CD14-positive monocyte (primary cell): Measurements from ENCODE around the gene PPARG. TPM values are rescaled to one million over a fixed set of nuclear protein-coding genes. Genes with fewer than 3 reads are reported as not detected.

Experiments used
- DNase-seq, 3 donors: peaks; one replicate each; pipeline ENCODE4 v3.0.0-alpha.2; 2011 to 2022
- H2AFZ ChIP-seq: 2 replicates; pipeline ENCODE4 v1.6.0; 2012; ENCODE audit warnings: mild to moderate bottlenecking, low read depth, low read length, inconsistent platforms; ENCODE audit not compliant: insufficient read depth, poor library complexity, severe bottlenecking
- H3K27ac ChIP-seq, 2 donors: 1 replicate in 1 of 2; 2 replicates in 1 of 2; pipeline ENCODE4 v1.5.1; 2012 to 2013; ENCODE audit warnings: low read length in 2 of 2, control low read depth in 1 of 2, inconsistent platforms in 1 of 2, low read depth in 1 of 2, mild to moderate bottlenecking in 1 of 2
- H3K27me3 ChIP-seq, 2 donors: one replicate each; pipeline versions ENCODE4 v1.6.0 to v1.6.1; 2011 to 2013; ENCODE audit warnings: low read length in 2 of 2; ENCODE audit not compliant: control insufficient read depth in 2 of 2, insufficient read depth in 2 of 2
- H3K36me3 ChIP-seq, 2 donors: replicated peaks in 1 of 2; 1 replicate in 1 of 2; 2 replicates in 1 of 2; pipeline versions ENCODE4 v1.5.1 to v1.6.1; 2012 to 2013; ENCODE audit warnings: low read length in 2 of 2, control low read depth in 1 of 2, inconsistent platforms in 1 of 2, mild to moderate bottlenecking in 1 of 2; ENCODE audit not compliant: insufficient read depth in 2 of 2, control insufficient read depth in 1 of 2
- H3K4me1 ChIP-seq, 2 donors: 1 replicate in 1 of 2; 2 replicates in 1 of 2; pipeline versions ENCODE4 v1.5.1 to v1.6.1; 2012 to 2013; ENCODE audit warnings: low read length in 2 of 2, control low read depth in 1 of 2, inconsistent platforms in 1 of 2, mild to moderate bottlenecking in 1 of 2, moderate library complexity in 1 of 2; ENCODE audit not compliant: insufficient read depth in 2 of 2, control insufficient read depth in 1 of 2
- H3K4me2 ChIP-seq: replicated peaks from 2 replicates; pipeline ENCODE3; 2012; ENCODE audit warnings: low read length, moderate library complexity, mild to moderate bottlenecking; ENCODE audit not compliant: poor library complexity, severe bottlenecking; ENCODE audit errors: extremely low read depth
- H3K4me3 ChIP-seq, 3 experiments: fragments of 200-600 bp in 1 of 3; sonication (generic) in 1 of 3; replicated peaks in 1 of 3; 1 replicate in 2 of 3; 2 replicates in 1 of 3; pipeline ENCODE4 v1.5.1; 2011 to 2013; ENCODE audit warnings: low read length in 3 of 3, mild to moderate bottlenecking in 3 of 3, control low read depth in 2 of 3, low read depth in 2 of 3, inconsistent platforms in 1 of 3, moderate library complexity in 1 of 3
- H3K79me2 ChIP-seq: 2 replicates; pipeline ENCODE4 v1.6.0; 2012; ENCODE audit warnings: mild to moderate bottlenecking, control low read depth, inconsistent platforms, low read length, moderate library complexity; ENCODE audit not compliant: insufficient read depth
- H3K9ac ChIP-seq: 2 replicates; pipeline ENCODE4 v1.6.0; 2017; ENCODE audit warnings: low read length, mild to moderate bottlenecking; ENCODE audit not compliant: insufficient read depth, poor library complexity, severe bottlenecking
- H3K9me3 ChIP-seq, 2 donors: replicated peaks in 1 of 2; 1 replicate in 1 of 2; 2 replicates in 1 of 2; pipeline versions ENCODE4 v1.5.1 to v1.6.1; 2012 to 2013; ENCODE audit warnings: low read length in 2 of 2, control low read depth in 1 of 2; ENCODE audit not compliant: control insufficient read depth in 1 of 2, insufficient read depth in 1 of 2
- H4K20me1 ChIP-seq: 2 replicates; pipeline ENCODE4 v1.6.0; 2012; ENCODE audit warnings: mild to moderate bottlenecking, low read length, control low read depth, moderate library complexity; ENCODE audit not compliant: insufficient read depth
- H3K27ac Mint-ChIP-seq, 7 donors: one replicate each; pipeline ENCODE4 v1.8.0; 2020; ENCODE audit warnings: mild to moderate bottlenecking in 7 of 7, mixed read lengths in 7 of 7, moderate library complexity in 6 of 7, inconsistent platforms in 2 of 7
- H3K27me3 Mint-ChIP-seq, 3 donors: one replicate each; pipeline ENCODE4 v1.8.0; 2021 to 2022; ENCODE audit warnings: low read depth in 3 of 3, mild to moderate bottlenecking in 3 of 3, mixed read lengths in 3 of 3, moderate library complexity in 3 of 3, inconsistent platforms in 1 of 3
- H3K36me3 Mint-ChIP-seq, 2 donors: one replicate each; pipeline ENCODE4 v1.8.0; 2020; ENCODE audit warnings: mixed read lengths in 2 of 2, inconsistent platforms in 1 of 2, mild to moderate bottlenecking in 1 of 2
- H3K4me1 Mint-ChIP-seq: one replicate; pipeline ENCODE4 v1.8.0; 2020; ENCODE audit warnings: mild to moderate bottlenecking, mixed read lengths
- H3K4me3 Mint-ChIP-seq, 2 donors: one replicate each; pipeline ENCODE4 v1.8.0; 2020; ENCODE audit warnings: mild to moderate bottlenecking in 2 of 2, mixed read lengths in 2 of 2, moderate library complexity in 1 of 2
- H3K9me3 Mint-ChIP-seq, 7 donors: one replicate each; pipeline ENCODE4 v1.8.0; 2020 to 2022; ENCODE audit warnings: mixed read lengths in 7 of 7, mild to moderate bottlenecking in 6 of 7, moderate library complexity in 6 of 7, inconsistent platforms in 2 of 7
- WGBS: methylation state at CpG from one replicate; pipeline ENCODE4 v1.1.5; 2013; ENCODE audit warnings: missing lambda C conversion rate; ENCODE audit not compliant: insufficient coverage; 5-methylcytosine and 5-hydroxymethylcytosine counted together
- intact Hi-C, 2 donors: fragments of 100-400 bp; cut with micrococcal nuclease; formaldehyde crosslinking; loops; one replicate each; pipeline versions ENCODE4 v1.15.0 to v1.15.1; 2023
- polyA plus RNA-seq, 3 donors: library from polyadenylated mRNA; depleted of rRNA in 1 of 3; unstranded in 2 of 3; stranded (reverse) in 1 of 3; fragments of 300-500 nt in 2 of 3; fragments of >200 nt in 1 of 3; fragmentation: Illumina TruSeq in 2 of 3; gene quantifications; 1 replicate in 2 of 3; 2 replicates in 1 of 3; pipeline ENCODE4 v1.2.3, GENCODE V29; 2012 to 2021
- TF ChIP-seq, protein P1 (sequence below): fragments of 200-600 bp; IDR thresholded peaks from one replicate; pipeline ENCODE4 v1.8.0; 2022; ENCODE audit warnings: antibody characterized with exemption, mild to moderate bottlenecking

The PPARG gene
- polyA plus RNA-seq, 3 donors, result 0.56 to 2.0 (median 0.97) TPM

DNA sequence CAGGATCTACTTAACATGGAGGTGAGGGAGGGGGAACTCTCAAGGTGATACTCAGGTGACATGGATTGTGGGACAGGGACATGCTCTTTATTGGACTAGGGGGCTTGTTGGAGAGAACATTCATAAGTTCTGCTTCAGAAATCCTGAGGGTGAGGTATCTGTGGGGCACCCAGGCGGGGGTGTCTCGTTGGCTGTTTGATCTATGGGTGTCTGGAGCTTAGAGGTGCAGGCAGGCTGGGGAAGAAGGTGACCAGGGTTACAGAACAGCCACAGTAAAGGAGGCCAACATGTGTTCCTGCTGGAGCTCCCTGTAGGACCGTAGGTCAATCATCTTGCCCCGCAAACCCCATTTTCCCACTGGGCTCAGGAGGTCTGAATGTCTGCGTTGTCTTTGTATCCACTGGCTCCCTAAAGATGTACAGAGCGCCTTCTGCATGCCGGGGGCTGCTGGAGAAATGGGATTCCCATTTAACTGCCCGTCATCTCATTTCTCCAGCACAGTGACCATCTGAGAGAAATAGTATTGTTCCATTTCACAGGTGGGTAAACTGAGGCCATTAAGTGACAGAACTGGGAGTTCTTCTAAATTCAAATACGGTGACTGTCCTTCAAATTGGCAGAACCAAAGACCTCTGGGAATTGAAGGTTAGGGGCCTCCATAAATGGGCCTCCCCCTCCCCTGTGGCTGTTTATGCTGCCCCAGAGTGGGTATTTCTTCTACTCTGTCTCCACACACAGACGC, 155.1 kb downstream of the PPARG start:
- Histone ChIP-seq H3K9me3 (peaks cover 0 to 6% of the 10 kb centered on the region in 2 donors), H3K36me3 (no peaks in the 10 kb centered on the region), H3K27ac (no peak overlapping the region), H4K20me1 (no peaks in the 10 kb centered on the region), H3K4me1 (no peaks in the 10 kb centered on the region), H3K27me3 (peaks cover 0 to 3% of the 10 kb centered on the region in 2 donors), H3K4me2 (no peak overlapping the region), H3K9ac (no peak overlapping the region), H2AFZ (no peak overlapping the region), H3K79me2 (no peaks in the 10 kb centered on the region), H3K4me3 (no peak overlapping the region)
- 95% methylated on average over 4 of the region's 10 CpGs for WGBS
- no peaks in the 10 kb centered on the region for H3K36me3 Mint-ChIP-seq
- TF ChIP-seq, protein P1, sequence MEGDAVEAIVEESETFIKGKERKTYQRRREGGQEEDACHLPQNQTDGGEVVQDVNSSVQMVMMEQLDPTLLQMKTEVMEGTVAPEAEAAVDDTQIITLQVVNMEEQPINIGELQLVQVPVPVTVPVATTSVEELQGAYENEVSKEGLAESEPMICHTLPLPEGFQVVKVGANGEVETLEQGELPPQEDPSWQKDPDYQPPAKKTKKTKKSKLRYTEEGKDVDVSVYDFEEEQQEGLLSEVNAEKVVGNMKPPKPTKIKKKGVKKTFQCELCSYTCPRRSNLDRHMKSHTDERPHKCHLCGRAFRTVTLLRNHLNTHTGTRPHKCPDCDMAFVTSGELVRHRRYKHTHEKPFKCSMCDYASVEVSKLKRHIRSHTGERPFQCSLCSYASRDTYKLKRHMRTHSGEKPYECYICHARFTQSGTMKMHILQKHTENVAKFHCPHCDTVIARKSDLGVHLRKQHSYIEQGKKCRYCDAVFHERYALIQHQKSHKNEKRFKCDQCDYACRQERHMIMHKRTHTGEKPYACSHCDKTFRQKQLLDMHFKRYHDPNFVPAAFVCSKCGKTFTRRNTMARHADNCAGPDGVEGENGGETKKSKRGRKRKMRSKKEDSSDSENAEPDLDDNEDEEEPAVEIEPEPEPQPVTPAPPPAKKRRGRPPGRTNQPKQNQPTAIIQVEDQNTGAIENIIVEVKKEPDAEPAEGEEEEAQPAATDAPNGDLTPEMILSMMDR, result no peak
- no peaks in the 10 kb centered on the region for H3K4me1 Mint-ChIP-seq
- peaks cover 2 to 8% (median 8%) of the 10 kb centered on the region in 3 donors for H3K27me3 Mint-ChIP-seq
- no peak overlapping the region for H3K27ac Mint-ChIP-seq
- no peak for DNase-seq
- peaks cover 0 to 9% (median 4%) of the 10 kb centered on the region in 7 donors for H3K9me3 Mint-ChIP-seq
- no peak overlapping the region for H3K4me3 Mint-ChIP-seq
- intact Hi-C loops, result no loop called here

DNA sequence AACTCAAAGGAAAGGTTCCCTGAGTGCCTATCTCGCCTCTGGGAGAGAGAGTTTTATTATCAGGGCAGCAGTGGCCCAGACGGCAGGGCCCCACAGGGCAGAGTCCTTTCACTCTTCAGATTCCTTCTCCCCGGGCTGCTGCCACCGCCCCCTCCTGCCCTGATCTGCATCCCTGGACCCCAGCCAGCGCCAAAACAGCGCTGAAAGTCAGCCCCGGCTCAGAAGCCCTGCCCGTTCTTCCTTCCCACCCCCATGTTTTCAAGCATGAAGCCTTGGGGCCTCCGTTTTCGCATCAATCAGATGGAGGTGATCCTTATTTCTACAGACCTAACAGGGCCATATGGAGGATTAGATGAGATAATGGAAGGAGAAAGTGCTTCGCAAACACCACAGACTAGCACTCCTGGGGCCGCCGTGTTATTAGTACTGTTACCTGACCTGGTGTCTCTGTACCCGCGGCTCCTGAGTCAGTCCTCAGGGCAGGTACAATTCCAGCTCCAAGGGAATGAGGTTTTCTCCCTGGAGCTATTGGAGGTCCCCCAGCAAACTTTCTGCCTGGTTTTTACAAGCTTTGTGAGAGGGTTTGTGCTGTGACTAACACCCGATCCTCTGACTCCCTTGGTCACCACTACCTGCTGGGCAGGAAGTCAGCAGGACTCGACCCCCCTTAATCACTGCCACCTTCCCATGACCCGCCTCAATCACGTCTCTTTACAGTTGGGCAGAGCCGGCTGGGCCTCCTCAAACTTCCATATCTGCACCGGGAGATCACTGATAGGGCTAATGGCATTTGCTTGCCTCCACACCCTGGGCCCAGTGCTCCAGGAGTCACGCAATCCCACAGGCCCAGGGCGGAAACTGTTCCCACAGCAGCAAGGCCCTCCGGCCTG, 156.0 kb downstream of the PPARG start:
- Histone ChIP-seq H3K9ac (no peak overlapping the region), H4K20me1 (no peaks in the 10 kb centered on the region), H3K4me3 (no peak overlapping the region), H3K27me3 (peaks cover 0 to 3% of the 10 kb centered on the region in 2 donors), H3K79me2 (no peaks in the 10 kb centered on the region), H2AFZ (no peak overlapping the region), H3K27ac (no peak overlapping the region), H3K4me2 (no peak overlapping the region), H3K36me3 (no peaks in the 10 kb centered on the region), H3K9me3 (peaks cover 0 to 6% of the 10 kb centered on the region in 2 donors), H3K4me1 (no peaks in the 10 kb centered on the region)
- peaks cover 0 to 9% (median 4%) of the 10 kb centered on the region in 7 donors for H3K9me3 Mint-ChIP-seq
- DNase-seq, result no peak
- intact Hi-C loops, result no loop called here
- no peak overlapping the region for H3K4me3 Mint-ChIP-seq
- peaks cover 2 to 8% (median 8%) of the 10 kb centered on the region in 3 donors for H3K27me3 Mint-ChIP-seq
- no peaks in the 10 kb centered on the region for H3K36me3 Mint-ChIP-seq
- H3K4me1 Mint-ChIP-seq, result no peaks in the 10 kb centered on the region
- 88% methylated on average over 15 of the region's 24 CpGs for WGBS
- peak overlapping the region in 2 of 7 donors; percentile 3 to 44 for H3K27ac Mint-ChIP-seq
- TF ChIP-seq, protein P1, result no peak
